Bronchial epithelial cell (primary cell): ENCODE data around the gene FEZ2. TPM values are rescaled to one million over a fixed set of nuclear protein-coding genes. Genes with fewer than 3 reads are reported as not detected.
A peak's percentile ranks its signal among the peaks of the same experiment; 100 is the strongest.

Experiments
- DNase-seq: peaks from one replicate; pipeline ENCODE4 v3.0.0-alpha.2; 2010; ENCODE audit warnings: low read depth
- FAIRE-seq: peaks from 2 replicates; lab custom pipeline; 2011; peaks lifted over from hg19 to GRCh38; lab: Jason Lieb, UNC
- H3K27me3 ChIP-seq: 2 replicates; pipeline ENCODE4 v1.5.1; 2011; ENCODE audit warnings: low read length; ENCODE audit not compliant: control insufficient read depth, insufficient read depth
- H3K36me3 ChIP-seq: 2 replicates; pipeline ENCODE4 v1.5.1; 2011; ENCODE audit warnings: low read length; ENCODE audit not compliant: control insufficient read depth, insufficient read depth
- H3K4me3 ChIP-seq: 2 replicates; pipeline ENCODE4 v1.5.1; 2011; ENCODE audit warnings: mild to moderate bottlenecking, low read depth, low read length, control low read depth
- total RNA-seq: library from RNA; depleted of rRNA; stranded (reverse); fragments of >200 nt; gene quantifications from 2 replicates; pipeline ENCODE4 v1.2.1, GENCODE V29; 2014
- TF ChIP-seq, protein P1 (sequence below): IDR thresholded peaks from 2 replicates; pipeline ENCODE4 v1.5.1; 2011; ENCODE audit warnings: mild to moderate bottlenecking, moderate library complexity, low read length, control low read depth, inconsistent platforms; ENCODE audit not compliant: insufficient read depth, severe bottlenecking

FEZ2 gene
- total RNA-seq, 1 donor from 2014 or later, result 46.3 TPM

DNA sequence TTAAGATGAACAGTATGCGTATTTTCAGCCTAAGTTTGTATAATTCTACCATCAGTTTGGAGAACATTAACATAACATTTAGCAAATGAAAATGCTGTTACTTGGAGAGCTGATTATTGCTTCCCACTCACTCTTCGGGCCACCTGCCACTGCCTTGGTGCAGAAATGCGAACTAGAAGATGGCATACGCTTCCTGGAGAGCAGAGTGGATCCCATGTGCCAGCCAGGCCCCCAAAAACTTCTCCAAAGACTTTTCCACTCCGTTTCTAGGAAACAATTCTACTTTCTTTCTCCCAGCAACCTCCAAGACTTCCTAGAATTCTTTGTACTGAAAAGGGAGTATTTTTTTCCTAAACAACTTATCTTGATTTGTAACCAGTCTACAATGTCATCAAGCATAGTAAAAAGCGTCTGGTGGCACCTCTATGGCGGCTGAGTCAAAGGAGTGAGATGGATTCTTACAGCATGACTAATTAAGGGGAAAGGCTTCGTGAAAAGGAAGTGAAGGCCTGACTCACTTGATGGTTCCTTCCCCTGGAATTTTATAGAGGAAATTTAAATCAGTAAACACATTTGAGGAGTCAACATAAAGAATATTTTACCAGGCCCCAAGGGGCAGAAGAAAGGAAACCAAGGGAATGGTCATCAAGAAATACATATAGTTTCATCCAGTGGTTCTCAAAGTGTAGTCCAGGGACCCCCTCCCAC is 36.6 kb downstream of the FEZ2 start:
- H3K4me3 ChIP-seq, result no peak overlapping the region
- peak; percentile 75 for FAIRE-seq
- no peaks in the 10 kb centered on the region for H3K27me3 ChIP-seq
- DNase-seq, result peak; percentile 91
- TF ChIP-seq, protein P1, sequence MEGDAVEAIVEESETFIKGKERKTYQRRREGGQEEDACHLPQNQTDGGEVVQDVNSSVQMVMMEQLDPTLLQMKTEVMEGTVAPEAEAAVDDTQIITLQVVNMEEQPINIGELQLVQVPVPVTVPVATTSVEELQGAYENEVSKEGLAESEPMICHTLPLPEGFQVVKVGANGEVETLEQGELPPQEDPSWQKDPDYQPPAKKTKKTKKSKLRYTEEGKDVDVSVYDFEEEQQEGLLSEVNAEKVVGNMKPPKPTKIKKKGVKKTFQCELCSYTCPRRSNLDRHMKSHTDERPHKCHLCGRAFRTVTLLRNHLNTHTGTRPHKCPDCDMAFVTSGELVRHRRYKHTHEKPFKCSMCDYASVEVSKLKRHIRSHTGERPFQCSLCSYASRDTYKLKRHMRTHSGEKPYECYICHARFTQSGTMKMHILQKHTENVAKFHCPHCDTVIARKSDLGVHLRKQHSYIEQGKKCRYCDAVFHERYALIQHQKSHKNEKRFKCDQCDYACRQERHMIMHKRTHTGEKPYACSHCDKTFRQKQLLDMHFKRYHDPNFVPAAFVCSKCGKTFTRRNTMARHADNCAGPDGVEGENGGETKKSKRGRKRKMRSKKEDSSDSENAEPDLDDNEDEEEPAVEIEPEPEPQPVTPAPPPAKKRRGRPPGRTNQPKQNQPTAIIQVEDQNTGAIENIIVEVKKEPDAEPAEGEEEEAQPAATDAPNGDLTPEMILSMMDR, result no peak
- H3K36me3 ChIP-seq, result peaks cover 4% of the 10 kb centered on the region

DNA sequence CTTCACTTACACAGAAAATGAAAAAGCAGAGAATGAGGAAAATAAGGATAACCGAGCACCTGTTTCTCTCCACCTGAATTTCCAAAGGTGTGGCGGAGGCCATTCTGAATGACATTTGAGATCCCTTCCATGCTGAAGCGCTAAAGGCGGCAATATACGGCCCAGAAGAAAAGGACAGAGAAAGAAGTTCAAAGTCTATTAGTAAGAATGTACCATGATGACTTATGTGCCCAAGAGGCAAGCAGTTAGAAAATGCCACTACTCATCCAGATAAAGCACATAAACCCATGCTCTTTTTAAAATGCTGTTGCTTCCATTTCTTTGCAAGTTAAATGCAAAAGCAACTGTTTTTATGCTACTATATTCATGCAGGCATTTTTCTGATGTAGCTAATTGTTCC is 37.2 kb downstream of the FEZ2 start:
- TF ChIP-seq, protein P1, result no peak
- Histone ChIP-seq H3K27me3 (no peaks in the 10 kb centered on the region), H3K36me3 (peaks cover 4% of the 10 kb centered on the region), H3K4me3 (no peak overlapping the region)
- DNase-seq, result no peak
- no peak for FAIRE-seq

DNA sequence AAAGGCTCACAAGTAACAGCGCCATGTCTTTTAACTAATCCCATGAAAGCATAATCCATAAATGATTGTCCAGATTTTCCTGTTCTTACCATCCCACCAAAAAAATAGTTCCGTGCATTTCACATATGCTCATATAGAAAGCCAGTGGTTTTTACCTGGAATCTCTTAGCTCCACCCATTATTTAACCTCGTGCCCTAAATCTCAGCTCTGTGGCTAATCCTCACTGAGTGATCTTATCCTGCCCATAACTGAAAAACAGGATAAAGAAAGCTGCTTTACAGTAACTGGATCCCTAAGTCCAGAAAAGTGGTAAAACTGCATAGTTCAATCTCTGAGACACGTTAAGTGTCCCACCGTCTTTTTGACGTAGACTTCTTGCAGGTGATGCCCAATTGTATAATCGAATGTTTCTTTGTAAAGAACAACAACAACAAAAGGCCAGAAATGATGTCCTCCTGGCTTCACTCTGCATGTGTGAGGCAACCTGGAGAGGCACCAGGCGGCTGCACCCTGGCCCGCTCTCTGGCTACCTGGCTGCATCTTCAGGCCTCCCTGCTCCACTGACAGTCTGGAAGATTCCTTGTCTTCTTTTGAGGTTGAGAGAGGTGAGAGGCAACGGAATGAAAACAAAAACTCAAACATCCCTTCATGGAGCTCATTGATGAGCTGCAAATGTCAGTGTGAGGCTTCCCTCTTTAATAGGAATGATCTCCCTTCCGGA is 38.6 kb downstream of the FEZ2 start:
- DNase-seq, result no peak
- TF ChIP-seq, protein P1, result no peak
- Histone ChIP-seq H3K36me3 (peaks cover 4% of the 10 kb centered on the region), H3K4me3 (no peak overlapping the region), H3K27me3 (no peaks in the 10 kb centered on the region)
- FAIRE-seq, result no peak

DNA sequence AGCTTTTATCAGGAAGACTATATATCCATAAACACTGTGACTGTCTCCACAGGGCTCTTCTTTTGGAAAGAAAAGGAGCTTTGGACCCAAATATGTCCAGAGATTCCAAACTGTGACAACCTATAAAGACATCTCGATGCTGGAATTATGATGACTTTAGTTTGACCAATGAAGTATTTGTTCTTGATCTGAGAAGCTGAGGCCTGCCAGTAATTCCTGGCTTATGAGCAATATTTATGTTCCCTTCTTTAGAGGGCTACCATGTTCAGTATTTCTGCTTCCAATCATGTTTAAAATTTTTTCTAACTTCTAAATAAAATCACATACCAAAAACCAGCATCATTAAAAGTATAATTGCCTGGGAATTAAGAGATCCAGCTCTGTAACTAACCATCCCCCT is 41.1 kb downstream of the FEZ2 start:
- FAIRE-seq (no peak), DNase-seq (no peak)
- Histone ChIP-seq H3K27me3 (no peaks in the 10 kb centered on the region), H3K36me3 (peaks cover 10% of the 10 kb centered on the region), H3K4me3 (no peak overlapping the region)
- TF ChIP-seq, protein P1, result no peak

DNA sequence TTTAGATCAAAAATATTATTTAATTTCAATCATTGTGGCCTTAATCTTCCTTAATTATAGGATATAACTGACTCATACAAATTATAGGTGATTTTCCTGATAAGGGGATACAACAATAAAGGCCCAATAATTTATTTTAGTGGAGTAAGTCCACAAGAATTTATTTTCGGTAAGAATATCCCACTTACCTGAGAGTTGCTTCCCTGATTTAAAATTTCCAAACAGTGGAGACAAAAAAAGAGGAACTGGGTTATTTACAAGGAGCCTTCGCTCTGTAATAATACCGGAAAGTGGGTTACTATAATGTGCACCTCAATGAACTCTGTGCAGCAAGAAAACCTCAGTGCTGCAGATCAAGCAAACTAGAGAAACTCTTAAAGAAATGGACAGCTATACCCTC is 42.2 kb downstream of the FEZ2 start:
- FAIRE-seq (no peak), DNase-seq (no peak)
- peaks cover 12% of the 10 kb centered on the region for H3K36me3 ChIP-seq

More for the DNA sequence above, 42.2 kb downstream of the FEZ2 start:
- Histone ChIP-seq H3K4me3 (no peak overlapping the region), H3K27me3 (no peaks in the 10 kb centered on the region)
- TF ChIP-seq, protein P1, result no peak
